HG02642 (cell line): Measurements from ENCODE around the gene SMCR8.
"Not testable (repeated sequence)": the region's sequence is repeated elsewhere in the genome, so short reads cannot be mapped to it uniquely, and the experiment has no call there.

Experiments
- ATAC-seq: cut with Tn5 transposase; IDR thresholded peaks from one replicate; pipeline ENCODE4 v1.9.1; 2021; ENCODE audit warnings: mild to moderate bottlenecking; ENCODE audit not compliant: unreplicated experiment, poor library complexity

Gene SMCR8

GRCh38 chr17:18344021-18344420 is 28.9 kb downstream of the SMCR8 start:
- ATAC-seq = no peak

DNA sequence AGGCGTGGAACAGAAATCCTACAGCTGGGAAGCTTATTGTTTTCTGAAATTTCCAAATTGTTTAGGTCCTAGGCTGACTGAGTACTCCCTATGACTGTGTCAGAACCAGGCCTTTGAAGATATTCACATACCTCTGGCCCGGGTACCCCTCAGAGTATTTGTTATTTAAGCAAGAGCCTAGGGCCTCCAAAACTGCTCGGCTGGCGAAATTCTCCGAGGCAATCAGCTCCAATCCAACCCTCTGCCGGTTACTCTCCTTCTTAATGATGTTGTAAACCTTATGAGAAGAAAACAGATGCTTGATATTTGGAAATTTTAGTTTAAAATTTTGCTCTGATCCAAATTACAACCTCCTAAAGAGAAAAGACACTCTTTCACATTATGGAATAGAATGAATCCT is 38.4 kb downstream of the SMCR8 start:
- ATAC-seq = no peak

GRCh38 chr17:18356624-18357023 is 41.5 kb downstream of the SMCR8 start:
- ATAC-seq = no peak

DNA sequence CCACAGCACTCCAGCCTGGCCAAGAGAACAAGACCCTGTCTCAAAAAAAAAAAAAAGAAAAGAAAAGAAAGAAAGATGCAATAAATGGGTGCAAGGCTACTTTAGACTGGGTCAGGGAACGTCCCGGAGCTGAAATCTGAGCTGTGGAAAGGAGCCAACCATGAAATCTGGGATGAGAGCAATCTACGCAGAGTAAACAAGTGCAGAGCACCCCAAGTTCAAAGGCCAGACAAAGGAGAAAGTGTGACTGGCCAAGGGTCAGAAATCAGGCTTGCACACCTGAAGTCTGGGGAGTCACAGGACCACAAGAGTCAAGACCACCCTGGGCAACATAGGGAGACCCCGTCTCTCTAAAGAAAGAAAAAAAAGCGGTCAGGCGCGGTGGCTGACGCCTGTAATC is 45.4 kb downstream of the SMCR8 start:
- ATAC-seq = no peak

DNA sequence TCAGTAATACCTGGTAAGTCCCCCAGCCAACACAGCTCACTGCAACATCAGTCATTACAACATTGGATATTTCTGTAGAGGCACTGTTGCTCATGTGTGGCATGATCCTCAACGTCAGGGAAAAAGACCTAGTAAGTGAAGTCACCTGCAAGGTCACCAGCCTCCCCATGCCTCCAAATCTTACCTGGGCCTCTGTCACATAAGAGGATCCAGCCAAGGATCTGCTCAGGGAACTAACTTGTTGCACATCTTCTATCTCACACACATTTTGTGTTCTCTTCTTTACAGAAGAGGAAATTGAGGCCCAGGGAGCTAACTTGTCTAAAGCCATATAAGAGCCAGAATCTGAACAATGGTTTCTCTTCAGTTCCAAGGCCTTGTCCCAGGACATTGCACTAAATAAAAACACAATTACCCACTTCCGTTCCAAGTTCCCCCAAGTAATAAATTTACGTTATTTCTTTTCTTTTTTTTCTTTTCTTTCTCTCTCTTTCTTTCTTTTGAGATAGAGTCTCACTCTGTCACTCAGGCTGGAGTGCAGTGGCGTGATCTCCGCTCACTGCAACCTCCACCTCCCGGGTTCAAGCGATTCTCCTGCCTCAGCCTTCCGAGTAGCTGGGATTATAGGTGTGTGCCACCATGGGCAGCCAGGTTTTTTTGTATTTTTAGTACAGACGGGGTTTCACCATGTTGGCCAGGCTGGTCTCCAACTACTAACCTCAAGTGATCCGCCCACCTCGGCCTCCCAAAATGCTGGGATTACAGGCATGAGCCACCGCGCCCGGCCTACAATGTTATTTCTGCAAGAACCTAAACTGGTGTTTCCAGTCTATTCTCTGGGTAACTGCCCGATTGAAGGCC is 47.0 kb downstream of the SMCR8 start:
- no peak for ATAC-seq

GRCh38 chr17:18362698-18363100 is 47.6 kb downstream of the SMCR8 start:
- no peak for ATAC-seq

DNA sequence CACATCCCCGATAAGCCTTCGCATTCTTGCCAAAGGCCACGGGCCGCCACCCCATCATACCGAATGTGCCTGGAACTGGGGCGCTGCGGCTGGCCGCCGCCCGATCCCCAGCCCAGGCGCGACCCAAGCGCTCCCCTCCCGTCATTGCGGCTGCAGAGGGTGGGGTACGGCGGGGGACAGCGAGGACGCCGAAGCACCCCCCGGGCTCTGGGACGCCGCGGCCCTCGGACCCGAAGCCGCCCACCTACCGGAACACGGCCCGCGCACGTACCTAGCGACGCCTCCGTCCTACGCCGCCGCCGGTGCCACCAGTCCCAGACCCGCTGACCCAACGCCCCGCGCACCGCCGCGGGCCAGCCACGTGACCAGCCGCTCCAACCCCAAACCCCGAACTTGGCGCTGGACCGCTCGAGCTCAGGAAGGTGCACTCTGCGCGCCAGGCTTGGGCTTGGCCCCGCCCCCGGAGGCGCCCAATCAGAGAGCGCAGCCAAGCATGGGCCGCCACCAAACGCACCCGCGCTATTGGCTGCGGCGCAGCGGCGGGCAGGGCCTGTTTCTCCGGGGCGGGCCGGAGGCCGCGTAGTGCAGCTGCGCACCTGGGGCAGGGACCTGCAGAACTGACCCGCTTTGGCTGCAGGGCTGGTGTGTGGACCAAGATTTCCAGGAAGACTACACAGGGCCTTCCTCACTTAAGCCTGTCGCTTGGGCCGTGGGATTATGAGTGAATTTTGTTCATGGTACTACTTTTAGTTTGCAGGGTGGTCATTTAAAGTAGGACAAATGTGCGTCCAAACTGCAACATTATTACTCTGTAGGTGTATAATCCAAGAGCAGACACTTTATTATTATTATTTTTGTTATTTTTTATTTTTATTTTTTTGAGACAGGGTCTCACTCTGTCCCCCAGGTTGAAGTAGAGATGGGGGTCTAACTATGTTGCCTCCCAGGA is 48.3 kb downstream of the SMCR8 start, which contains the start of gene SHMT1:
Gene SHMT1, minus strand, starts transcription at position 450 of the 949 bp plus-strand sequence. CDS start 7,569 bp downstream, outside the sequence.
- ATAC-seq = peak; percentile 98

GRCh38 chr17:18364166-18364565 is 49.1 kb downstream of the SMCR8 start:
- no peak for ATAC-seq

DNA sequence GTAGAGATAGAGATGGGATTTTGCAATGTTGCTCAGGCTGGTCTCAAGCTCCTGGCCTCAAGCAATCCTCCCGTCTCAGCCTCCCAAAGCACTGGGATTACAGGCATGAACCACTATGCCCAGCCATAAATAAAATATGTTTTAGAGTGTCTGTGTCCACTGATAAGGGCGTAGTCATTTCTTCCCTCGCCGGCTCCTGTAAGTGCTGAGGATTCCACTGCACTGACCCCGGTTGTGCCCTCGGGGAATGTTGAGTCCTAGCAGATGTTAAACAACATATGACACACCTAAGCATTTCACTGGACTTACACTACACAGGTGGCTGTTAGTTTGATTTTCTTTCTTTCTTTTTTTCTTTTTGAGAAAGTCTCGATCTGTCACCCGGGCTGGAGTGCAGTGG is 53.9 kb downstream of the SMCR8 start:
- ATAC-seq = no peak

DNA sequence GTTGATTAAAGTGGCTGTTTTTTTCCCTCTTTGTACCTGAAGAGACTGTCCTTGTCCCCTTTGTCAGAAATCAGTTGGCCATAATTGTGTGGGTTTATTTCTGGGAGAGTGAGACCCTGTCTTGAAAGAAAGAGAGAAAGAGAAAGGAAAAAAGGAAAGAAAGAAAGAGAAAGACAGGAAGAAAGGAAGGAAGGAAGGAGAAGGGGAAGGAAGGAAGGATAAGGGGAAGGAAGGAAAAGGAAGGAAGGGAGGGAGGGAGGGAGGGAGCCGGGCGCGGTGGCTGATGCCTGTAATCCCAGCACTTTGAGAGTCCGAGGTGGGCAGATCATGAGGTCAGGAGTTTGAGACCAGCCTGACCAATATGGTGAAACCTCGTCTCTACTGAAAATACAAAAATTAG is 55.7 kb downstream of the SMCR8 start:
- ATAC-seq = no peak

GRCh38 chr17:18371455-18371854 is 56.4 kb downstream of the SMCR8 start:
- no peak for ATAC-seq

- not testable (repeated sequence) for ATAC-seq
Observed at GRCh38 chr17:18373181-18373580, 58.1 kb downstream of the SMCR8 start.

- ATAC-seq = no peak
Observed at GRCh38 chr17:18374216-18374615, 59.1 kb downstream of the SMCR8 start.
